IPS-20b (cell line): Measurements from ENCODE around the gene PCBP2.

Source experiments
- H3K27ac ChIP-seq: one replicate; pipeline ENCODE4 v1.5.1; 2013; ENCODE audit warnings: low read length
- H3K27me3 ChIP-seq: 2 replicates; pipeline ENCODE4 v1.6.1; 2013; ENCODE audit warnings: mild to moderate bottlenecking, low read length, inconsistent platforms; ENCODE audit not compliant: insufficient read depth
- H3K36me3 ChIP-seq: 2 replicates; pipeline ENCODE4 v1.6.1; 2013; ENCODE audit warnings: low read depth, mild to moderate bottlenecking, inconsistent platforms, low read length, moderate library complexity; ENCODE audit not compliant: insufficient read depth
- H3K4me1 ChIP-seq: 2 replicates; pipeline ENCODE4 v1.6.1; 2013; ENCODE audit warnings: mild to moderate bottlenecking, control low read depth, inconsistent platforms, low read length, moderate library complexity; ENCODE audit not compliant: insufficient read depth
- H3K4me3 ChIP-seq: 2 replicates; pipeline ENCODE4 v1.5.1; 2013; ENCODE audit warnings: mild to moderate bottlenecking, low read length, inconsistent platforms
- H3K9ac ChIP-seq: 2 replicates; pipeline ENCODE4 v1.6.1; 2013; ENCODE audit warnings: low read depth, mild to moderate bottlenecking, inconsistent platforms, low read length, moderate library complexity
- H3K9me3 ChIP-seq: 2 replicates; pipeline ENCODE4 v1.6.1; 2013; ENCODE audit warnings: mild to moderate bottlenecking, low read depth, low read length, inconsistent platforms; ENCODE audit not compliant: insufficient read depth

The PCBP2 gene

GRCh38 chr12:53507603-53507885, 55.6 kb downstream of the PCBP2 start:
- Histone ChIP-seq H3K9me3 (no peaks in the 10 kb centered on the region), H3K27me3 (no peaks in the 10 kb centered on the region), H3K4me1 (no peaks in the 10 kb centered on the region), H3K27ac (no peak overlapping the region), H3K36me3 (peaks cover 44% of the 10 kb centered on the region), H3K4me3 (no peak overlapping the region), H3K9ac (no peak overlapping the region)

GRCh38 chr12:53508534-53509170, 56.8 kb downstream of the PCBP2 start:
- Histone ChIP-seq H3K9ac (no peak overlapping the region), H3K4me1 (no peaks in the 10 kb centered on the region), H3K27ac (no peak overlapping the region), H3K9me3 (no peaks in the 10 kb centered on the region), H3K4me3 (no peak overlapping the region), H3K36me3 (peaks cover 43% of the 10 kb centered on the region), H3K27me3 (no peaks in the 10 kb centered on the region)

- peaks cover 39% of the 10 kb centered on the region for H3K36me3 ChIP-seq
- H3K27ac ChIP-seq: no peak overlapping the region
- H3K9me3 ChIP-seq: no peaks in the 10 kb centered on the region
Measured at GRCh38 chr12:53510181-53510812, 58.4 kb downstream of the PCBP2 start.

GRCh38 chr12:53513712-53514410, 62.0 kb downstream of the PCBP2 start:
- Histone ChIP-seq H3K9me3 (no peaks in the 10 kb centered on the region), H3K4me1 (no peaks in the 10 kb centered on the region), H3K36me3 (peaks cover 40% of the 10 kb centered on the region; the same call in 1 of the 2 replicates), H3K4me3 (no peak overlapping the region), H3K27me3 (no peaks in the 10 kb centered on the region), H3K9ac (no peak overlapping the region), H3K27ac (no peak overlapping the region)

More at GRCh38 chr12:53510181-53510812, 58.4 kb downstream of the PCBP2 start:
- no peak overlapping the region for H3K9ac ChIP-seq
- H3K4me3 ChIP-seq: no peak overlapping the region
- H3K27me3 ChIP-seq: no peaks in the 10 kb centered on the region
- no peaks in the 10 kb centered on the region for H3K4me1 ChIP-seq

GRCh38 chr12:53514628-53515290, 62.9 kb downstream of the PCBP2 start:
- no peak overlapping the region for H3K4me3 ChIP-seq
- peaks cover 47% of the 10 kb centered on the region; the same call in 1 of the 2 replicates for H3K36me3 ChIP-seq

GRCh38 chr12:53515291-53515680, 63.4 kb downstream of the PCBP2 start:
- Histone ChIP-seq H3K9me3 (no peaks in the 10 kb centered on the region), H3K9ac (no peak overlapping the region), H3K4me1 (no peaks in the 10 kb centered on the region), H3K27ac (no peak overlapping the region), H3K27me3 (no peaks in the 10 kb centered on the region), H3K36me3 (peaks cover 47% of the 10 kb centered on the region; the same call in 1 of the 2 replicates), H3K4me3 (no peak overlapping the region)

More at GRCh38 chr12:53514628-53515290, 62.9 kb downstream of the PCBP2 start:
- Histone ChIP-seq H3K4me1 (no peaks in the 10 kb centered on the region), H3K27ac (no peak overlapping the region), H3K9ac (no peak overlapping the region), H3K9me3 (no peaks in the 10 kb centered on the region), H3K27me3 (no peaks in the 10 kb centered on the region)

GRCh38 chr12:53516758-53517455, 65.0 kb downstream of the PCBP2 start:
- no peaks in the 10 kb centered on the region for H3K9me3 ChIP-seq
- H3K4me3 ChIP-seq: no peak overlapping the region
- peaks cover 59% of the 10 kb centered on the region; the same call in 1 of the 2 replicates for H3K36me3 ChIP-seq
- no peaks in the 10 kb centered on the region for H3K4me1 ChIP-seq
- H3K27ac ChIP-seq: no peak overlapping the region
- H3K27me3 ChIP-seq: no peaks in the 10 kb centered on the region
- no peak overlapping the region; the same call in 1 of the 2 replicates for H3K9ac ChIP-seq

- no peak overlapping the region for H3K27ac ChIP-seq
- no peak overlapping the region for H3K4me3 ChIP-seq
- H3K36me3 ChIP-seq: peaks cover 61% of the 10 kb centered on the region; the same call in 1 of the 2 replicates
- no peaks in the 10 kb centered on the region for H3K4me1 ChIP-seq
- H3K9ac ChIP-seq: no peak overlapping the region
- H3K27me3 ChIP-seq: no peaks in the 10 kb centered on the region
- H3K9me3 ChIP-seq: no peaks in the 10 kb centered on the region
Measured at GRCh38 chr12:53518381-53518780, 66.5 kb downstream of the PCBP2 start.

- Histone ChIP-seq H3K9me3 (no peaks in the 10 kb centered on the region), H3K27me3 (no peaks in the 10 kb centered on the region), H3K4me3 (no peak overlapping the region), H3K4me1 (no peaks in the 10 kb centered on the region), H3K9ac (no peak overlapping the region), H3K27ac (no peak overlapping the region), H3K36me3 (peaks cover 45% of the 10 kb centered on the region)
Measured at GRCh38 chr12:53523131-53523530, 71.2 kb downstream of the PCBP2 start.

GRCh38 chr12:53524476-53524875, 72.6 kb downstream of the PCBP2 start:
- no peaks in the 10 kb centered on the region for H3K9me3 ChIP-seq
- H3K4me3 ChIP-seq: no peak overlapping the region
- peaks cover 36% of the 10 kb centered on the region for H3K36me3 ChIP-seq
- no peaks in the 10 kb centered on the region for H3K4me1 ChIP-seq
- H3K9ac ChIP-seq: no peak overlapping the region
- H3K27ac ChIP-seq: no peak overlapping the region
- H3K27me3 ChIP-seq: no peaks in the 10 kb centered on the region

- Histone ChIP-seq H3K4me3 (no peak overlapping the region), H3K9ac (no peak overlapping the region), H3K4me1 (no peaks in the 10 kb centered on the region), H3K27ac (no peak overlapping the region), H3K27me3 (no peaks in the 10 kb centered on the region), H3K36me3 (peaks cover 37% of the 10 kb centered on the region), H3K9me3 (no peaks in the 10 kb centered on the region)
Measured at GRCh38 chr12:53530061-53530460, 78.2 kb downstream of the PCBP2 start.
